Thyroid gland (tissue), 4 donors: ENCODE results near the gene IRGC.

ENCODE experiments used
- POLR2A ChIP-seq, 2 donors: fragments of 450-650 bp; IDR thresholded peaks; one replicate each; pipeline ENCODE4 v1.6.1; 2017; ENCODE audit warnings: antibody characterized with exemption in 2 of 2, mild to moderate bottlenecking in 2 of 2, moderate library complexity in 1 of 2
- TF ChIP-seq, protein P1 (sequence below), 6 experiments: fragments of 200-600 bp in 3 of 6; fragments of 450-650 bp in 3 of 6; sonication (generic) in 3 of 6; IDR thresholded peaks; one replicate each; pipeline ENCODE4 v1.5.1; 2016 to 2019; ENCODE audit warnings: antibody characterized with exemption in 6 of 6, mild to moderate bottlenecking in 2 of 6, inconsistent platforms in 1 of 6, moderate library complexity in 1 of 6

DNA sequence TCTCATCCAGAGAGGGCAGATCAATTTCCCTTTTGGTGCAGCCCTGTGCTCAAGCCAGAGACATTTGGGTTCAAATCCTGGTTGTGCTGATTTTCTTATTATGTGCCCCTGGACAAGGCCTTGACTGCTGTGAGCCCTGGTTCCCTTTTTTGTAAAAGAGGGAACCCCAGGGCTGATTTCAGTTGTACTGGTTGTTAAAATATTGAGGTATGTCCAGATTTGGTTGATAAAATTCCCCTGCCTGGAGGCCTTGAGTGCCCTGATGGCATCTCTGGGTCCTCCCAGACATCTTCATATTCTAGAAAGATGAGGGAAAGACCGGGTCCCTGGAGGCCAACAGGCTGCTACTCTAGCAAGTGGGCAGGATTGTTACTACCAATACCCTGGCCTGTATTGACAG lies 31.6 kb upstream of the IRGC start:
- TF ChIP-seq POLR2A (IDR thresholded peaks at IDR 0.05): no peak
- TF ChIP-seq, protein P1, sequence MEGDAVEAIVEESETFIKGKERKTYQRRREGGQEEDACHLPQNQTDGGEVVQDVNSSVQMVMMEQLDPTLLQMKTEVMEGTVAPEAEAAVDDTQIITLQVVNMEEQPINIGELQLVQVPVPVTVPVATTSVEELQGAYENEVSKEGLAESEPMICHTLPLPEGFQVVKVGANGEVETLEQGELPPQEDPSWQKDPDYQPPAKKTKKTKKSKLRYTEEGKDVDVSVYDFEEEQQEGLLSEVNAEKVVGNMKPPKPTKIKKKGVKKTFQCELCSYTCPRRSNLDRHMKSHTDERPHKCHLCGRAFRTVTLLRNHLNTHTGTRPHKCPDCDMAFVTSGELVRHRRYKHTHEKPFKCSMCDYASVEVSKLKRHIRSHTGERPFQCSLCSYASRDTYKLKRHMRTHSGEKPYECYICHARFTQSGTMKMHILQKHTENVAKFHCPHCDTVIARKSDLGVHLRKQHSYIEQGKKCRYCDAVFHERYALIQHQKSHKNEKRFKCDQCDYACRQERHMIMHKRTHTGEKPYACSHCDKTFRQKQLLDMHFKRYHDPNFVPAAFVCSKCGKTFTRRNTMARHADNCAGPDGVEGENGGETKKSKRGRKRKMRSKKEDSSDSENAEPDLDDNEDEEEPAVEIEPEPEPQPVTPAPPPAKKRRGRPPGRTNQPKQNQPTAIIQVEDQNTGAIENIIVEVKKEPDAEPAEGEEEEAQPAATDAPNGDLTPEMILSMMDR (IDR thresholded peaks at IDR 0.05): no peak
